HS-5 (cell line): Measurements from ENCODE around the gene LARGE1.

Experiments
- DNase-seq: peaks from one replicate; pipeline ENCODE4 v3.0.0-alpha.2; 2012; ENCODE audit warnings: low read depth

The LARGE1 gene

DNA sequence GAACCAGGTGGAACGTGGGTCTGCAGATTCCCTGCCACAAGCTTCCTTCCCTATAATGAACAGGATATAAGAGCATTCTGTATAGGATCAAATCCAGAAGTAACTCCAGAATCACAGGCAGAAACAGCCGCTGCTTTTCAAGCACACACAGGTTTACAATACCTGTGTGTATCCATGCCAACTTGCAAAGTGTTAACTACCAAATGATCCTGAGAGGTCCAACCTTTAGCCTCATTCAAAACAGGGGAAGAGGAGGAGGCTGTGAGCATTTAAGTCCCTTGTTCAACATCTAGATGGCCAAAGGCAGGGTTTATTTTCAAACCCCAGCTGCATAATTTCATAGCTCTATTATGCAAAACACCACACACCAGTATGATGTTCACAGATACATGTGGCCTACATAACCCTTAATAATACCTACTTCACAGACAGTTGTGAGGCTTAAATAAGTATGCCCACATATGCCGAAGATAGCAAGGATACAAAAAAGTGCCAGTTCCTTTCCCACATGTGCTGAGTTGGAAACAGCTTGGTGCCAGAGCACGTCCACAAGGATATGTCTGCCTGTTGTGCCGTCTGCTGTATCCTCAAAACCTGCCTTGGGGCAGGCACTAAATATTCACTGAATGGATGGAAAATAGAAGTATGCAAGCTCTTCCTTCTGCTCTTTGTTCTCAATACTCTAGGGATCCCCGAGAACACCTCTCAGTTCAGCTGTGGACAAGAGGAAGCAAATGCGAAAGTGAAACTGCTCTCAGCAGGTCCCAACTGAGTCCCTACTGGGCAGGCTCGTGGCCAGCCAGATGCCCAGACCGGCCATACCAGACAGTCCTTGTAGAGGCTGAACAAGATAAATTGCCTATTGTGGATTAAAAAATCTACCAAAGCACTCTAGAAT, 66.8 kb downstream of the LARGE1 start:
- DNase-seq = peak; percentile 5

- no peak for DNase-seq
Observed at GRCh38 chr22:33851821-33852384, 68.4 kb downstream of the LARGE1 start.

GRCh38 chr22:33851240-33851639, 69.0 kb downstream of the LARGE1 start:
- DNase-seq = no peak

- no peak for DNase-seq
Observed at GRCh38 chr22:33850724-33851123, 69.6 kb downstream of the LARGE1 start.

GRCh38 chr22:33850193-33850592, 70.1 kb downstream of the LARGE1 start:
- no peak for DNase-seq

- DNase-seq = no peak
Observed at GRCh38 chr22:33848251-33848650, 72.0 kb downstream of the LARGE1 start.

DNA sequence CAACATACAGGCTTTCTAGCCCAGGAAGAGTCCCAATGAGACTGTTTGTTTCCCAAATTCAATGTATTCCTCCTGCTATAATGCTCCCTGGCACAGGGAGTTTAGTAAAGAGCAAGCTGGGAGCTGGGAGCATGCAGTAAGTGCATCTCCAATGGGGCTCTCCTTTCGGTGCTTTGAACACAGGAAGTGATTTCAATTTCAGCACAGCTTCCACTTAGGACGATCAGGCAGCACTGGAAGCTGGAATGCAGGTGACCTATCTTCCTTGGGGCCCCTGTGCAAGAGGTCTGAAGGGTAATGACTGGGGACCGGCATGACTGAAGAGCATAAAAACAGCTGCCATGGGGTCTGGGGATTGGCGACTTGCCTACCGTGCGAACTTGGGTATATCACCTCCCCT, 76.0 kb downstream of the LARGE1 start:
- DNase-seq = no peak

- DNase-seq = no peak
Observed at GRCh38 chr22:33842421-33843094, 77.7 kb downstream of the LARGE1 start.

DNA sequence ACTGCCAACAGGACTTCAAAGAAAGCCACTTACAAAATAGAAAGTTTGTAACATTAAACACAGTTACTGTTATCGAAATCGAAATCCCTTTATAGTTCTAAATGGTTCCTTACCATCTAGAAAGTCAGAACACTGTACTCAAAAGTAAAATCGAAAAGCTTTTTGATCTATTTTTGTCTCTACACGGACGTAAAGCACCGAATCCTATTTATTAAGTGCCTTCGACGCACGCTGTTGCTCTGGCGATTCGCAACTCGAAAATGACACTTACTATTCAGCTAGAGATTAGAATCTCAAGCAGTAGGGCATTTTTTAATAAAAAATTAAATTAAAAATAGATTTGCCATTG, 78.3 kb downstream of the LARGE1 start:
- DNase-seq = no peak

DNA sequence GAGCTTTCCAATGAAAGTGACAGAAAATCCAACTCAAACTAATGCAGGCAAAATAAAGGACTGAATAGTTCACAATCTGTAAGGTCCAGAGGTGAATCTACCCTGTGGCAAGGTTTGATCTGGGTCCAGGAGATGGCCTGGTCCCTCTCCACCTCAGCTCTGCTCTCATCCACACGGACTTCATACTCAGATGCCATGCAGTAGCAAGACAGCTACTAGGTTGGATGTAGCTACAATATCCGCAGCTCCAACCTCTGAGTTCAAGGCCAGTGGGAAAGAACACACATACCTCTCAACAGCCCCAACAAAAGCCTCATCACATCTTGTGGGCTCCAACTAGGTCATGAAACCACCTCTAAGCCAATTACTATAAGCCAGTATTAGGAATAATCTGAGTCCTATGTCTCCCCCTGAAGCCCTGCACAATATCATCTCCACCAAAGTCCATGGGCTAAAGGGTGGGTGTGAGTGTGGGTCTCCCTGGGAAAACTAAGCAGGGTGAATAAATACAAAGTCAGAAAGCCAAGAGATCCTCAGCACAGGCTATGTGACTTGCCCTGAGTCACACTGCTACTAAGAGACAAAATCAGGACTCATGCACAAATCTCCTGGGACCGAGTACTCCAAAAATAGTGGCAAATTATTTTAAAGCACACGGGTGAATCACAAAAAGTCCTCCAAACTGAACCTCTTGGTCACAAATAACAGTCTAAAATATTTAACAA, 78.8 kb downstream of the LARGE1 start:
- no peak for DNase-seq

DNA sequence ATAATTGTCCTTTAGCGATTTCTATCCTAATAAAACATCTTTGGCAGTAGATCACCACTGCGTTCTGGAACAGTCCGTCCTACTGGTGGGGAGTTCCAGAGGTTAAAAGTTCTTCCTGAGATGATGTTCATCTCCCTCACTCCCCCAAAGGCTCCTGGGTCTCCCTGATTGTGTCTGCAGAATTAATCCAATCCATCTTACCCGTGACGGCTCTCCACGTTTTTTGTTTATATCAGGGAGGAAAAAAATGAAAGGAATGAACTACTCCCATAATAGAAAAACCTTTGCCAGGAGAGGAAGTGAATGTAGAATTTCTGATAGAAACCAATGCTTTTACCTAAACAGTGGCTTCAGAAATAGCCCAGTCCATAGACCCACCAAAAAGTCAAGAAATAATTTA, 81.6 kb downstream of the LARGE1 start:
- no peak for DNase-seq

GRCh38 chr22:33837826-33838225, 82.5 kb downstream of the LARGE1 start:
- DNase-seq = no peak

DNA sequence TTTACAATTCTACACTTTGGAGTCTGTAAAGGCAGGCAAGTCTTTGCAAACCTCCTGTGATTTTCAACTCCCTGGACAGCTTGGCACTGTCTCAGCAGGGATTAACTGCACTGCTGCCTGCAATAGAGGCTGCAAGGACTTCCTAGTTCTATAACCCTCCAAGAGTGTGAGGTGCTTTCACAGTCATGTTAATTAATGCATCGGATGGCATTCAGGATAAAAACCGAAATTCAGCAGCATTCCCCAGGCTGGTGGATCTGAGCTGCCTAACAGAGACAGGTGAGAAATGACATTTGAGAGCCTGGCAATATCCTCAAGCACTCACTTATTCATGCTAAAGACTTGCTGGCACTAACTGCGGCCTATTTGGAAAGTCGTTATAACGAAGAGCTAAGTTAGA, 85.0 kb downstream of the LARGE1 start:
- DNase-seq = no peak

- no peak for DNase-seq
Observed at GRCh38 chr22:33832558-33833151, 87.6 kb downstream of the LARGE1 start.

GRCh38 chr22:33831651-33832050, 88.6 kb downstream of the LARGE1 start:
- DNase-seq = no peak

DNA sequence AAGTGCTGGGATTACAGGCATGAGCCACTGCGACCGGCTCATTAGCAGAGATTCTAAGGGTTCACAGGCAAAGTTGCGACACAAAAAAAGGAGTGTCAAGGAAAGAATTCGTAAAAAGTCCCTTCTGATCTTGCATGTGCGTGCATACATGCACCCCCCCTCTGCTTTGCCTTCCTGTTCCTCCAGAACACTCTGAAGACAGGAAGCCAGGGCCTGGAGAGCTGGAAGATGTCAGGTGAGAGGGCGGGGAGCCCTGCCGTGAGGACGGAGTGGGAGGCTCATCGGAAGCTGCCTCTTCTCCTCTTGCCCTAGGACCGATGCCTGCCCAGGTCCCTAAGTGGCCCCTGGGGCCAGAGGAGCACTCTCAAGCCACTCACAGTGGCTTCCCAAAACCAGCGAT, 89.1 kb downstream of the LARGE1 start:
- no peak for DNase-seq

GRCh38 chr22:33829546-33830280, 90.6 kb downstream of the LARGE1 start:
- DNase-seq = no peak

DNA sequence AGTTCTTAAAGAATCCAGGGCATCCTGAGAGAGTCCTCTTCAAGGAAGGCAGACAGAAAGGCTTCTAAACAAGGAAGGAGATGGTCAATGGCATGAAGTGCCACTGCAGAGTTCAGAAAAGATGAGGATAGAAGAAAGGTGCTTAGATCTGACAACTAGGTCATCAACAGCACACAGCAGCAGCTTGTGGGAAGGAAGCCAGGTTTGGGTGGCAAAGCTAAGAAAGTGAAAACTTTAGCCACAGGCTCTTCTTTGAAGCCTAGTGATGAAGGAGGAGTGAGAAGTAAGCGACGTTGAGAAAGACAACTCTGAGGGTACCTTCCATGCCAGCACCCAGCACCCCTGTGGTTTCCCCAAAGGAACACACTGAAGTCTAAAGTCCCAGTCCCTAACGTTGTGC, 92.0 kb downstream of the LARGE1 start:
- DNase-seq = no peak

- no peak for DNase-seq
Observed at GRCh38 chr22:33825761-33826160, 94.5 kb downstream of the LARGE1 start.

GRCh38 chr22:33823552-33823951, 96.7 kb downstream of the LARGE1 start:
- no peak for DNase-seq

DNA sequence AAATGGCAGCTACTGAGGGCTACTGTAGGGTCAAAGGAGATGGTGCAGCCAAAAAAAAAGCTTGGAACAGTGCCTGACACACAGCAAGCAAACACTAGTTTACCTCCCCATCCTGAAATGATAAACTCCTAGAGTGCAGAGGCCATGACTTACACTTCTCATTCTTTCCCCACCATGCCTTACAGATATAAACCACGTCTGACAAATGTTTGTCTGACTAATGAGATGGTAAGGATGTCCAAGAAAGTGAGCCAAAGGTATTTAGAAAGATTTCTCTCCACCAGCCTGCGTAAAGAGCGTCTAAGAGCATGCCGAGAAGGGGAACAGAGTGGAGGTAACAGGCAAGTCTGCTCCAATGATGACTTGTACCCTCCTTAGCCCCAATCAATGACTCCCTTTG, 99.0 kb downstream of the LARGE1 start:
- DNase-seq = no peak

DNA sequence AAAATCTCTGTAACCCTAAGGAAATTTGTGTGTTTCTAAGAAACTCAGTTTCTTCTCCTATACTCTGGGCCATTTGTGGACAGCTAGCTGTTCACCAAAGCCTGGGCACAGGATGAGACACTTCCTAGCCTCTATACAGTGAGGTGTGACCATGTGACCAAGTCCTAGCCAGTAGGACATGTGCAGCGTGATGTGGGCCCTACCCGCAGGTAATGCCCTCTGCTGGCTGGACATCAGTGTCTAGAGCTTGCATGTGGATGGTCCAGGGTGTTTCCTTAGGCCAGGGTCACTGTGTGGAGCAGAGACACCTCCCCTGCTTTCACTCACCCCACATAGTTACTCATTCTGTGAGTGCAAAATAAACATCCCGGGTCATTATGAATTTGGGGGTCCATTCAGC, 100.5 kb downstream of the LARGE1 start:
- no peak for DNase-seq
